ENCODE measurements around the gene UGT2B11. TPM values are rescaled to one million over a fixed set of nuclear protein-coding genes. Genes with fewer than 3 reads are reported as not detected.

The UGT2B11 gene
- polyA plus RNA-seq, 1 experiment: not detected

GRCh38 chr4:69154021-69154420, 60.5 kb downstream of the UGT2B11 start:
- POLR2A ChIA-PET: no interaction called here
- no peak for DNase-seq (ENCODE audit: low read depth, low spot score)
- no peak overlapping the region for H3K27ac ChIP-seq (ENCODE audit: low read depth, low read length)
- no peak overlapping the region for H3K4me3 ChIP-seq (ENCODE audit: low read depth, low read length)
- H3K9me3 ChIP-seq (ENCODE audit: control insufficient read depth, insufficient read depth, low read length): no peaks in the 10 kb centered on the region
- CTCF ChIA-PET: interaction anchor here (1.0 kb wide), 1 partner anchor 16 kb away, joined by 3 read pairs; no protein-coding TSS in a partner anchor
- no peaks in the 10 kb centered on the region for H3K27me3 ChIP-seq (ENCODE audit: control insufficient read depth, insufficient read depth, low read length)
- TF ChIP-seq, protein P1, sequence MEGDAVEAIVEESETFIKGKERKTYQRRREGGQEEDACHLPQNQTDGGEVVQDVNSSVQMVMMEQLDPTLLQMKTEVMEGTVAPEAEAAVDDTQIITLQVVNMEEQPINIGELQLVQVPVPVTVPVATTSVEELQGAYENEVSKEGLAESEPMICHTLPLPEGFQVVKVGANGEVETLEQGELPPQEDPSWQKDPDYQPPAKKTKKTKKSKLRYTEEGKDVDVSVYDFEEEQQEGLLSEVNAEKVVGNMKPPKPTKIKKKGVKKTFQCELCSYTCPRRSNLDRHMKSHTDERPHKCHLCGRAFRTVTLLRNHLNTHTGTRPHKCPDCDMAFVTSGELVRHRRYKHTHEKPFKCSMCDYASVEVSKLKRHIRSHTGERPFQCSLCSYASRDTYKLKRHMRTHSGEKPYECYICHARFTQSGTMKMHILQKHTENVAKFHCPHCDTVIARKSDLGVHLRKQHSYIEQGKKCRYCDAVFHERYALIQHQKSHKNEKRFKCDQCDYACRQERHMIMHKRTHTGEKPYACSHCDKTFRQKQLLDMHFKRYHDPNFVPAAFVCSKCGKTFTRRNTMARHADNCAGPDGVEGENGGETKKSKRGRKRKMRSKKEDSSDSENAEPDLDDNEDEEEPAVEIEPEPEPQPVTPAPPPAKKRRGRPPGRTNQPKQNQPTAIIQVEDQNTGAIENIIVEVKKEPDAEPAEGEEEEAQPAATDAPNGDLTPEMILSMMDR (IDR thresholded peaks at IDR 0.05; ENCODE audit: low read depth, low read length): no peak

Other genes with a start within 250 kb of the UGT2B11 start
- 0.04 TPM in 1 of 2 replicates, not detected in the other for gene UGT2B7, start 118.3 kb downstream of the UGT2B11 start, polyA plus RNA-seq (2011; rRNA removed)
- not detected in 2 replicates for gene UGT2B28, start 65.7 kb upstream of the UGT2B11 start, polyA plus RNA-seq (2011; rRNA removed)